HG02981 (cell line): ENCODE measurements around the gene HMX1.

Experiments used
- ATAC-seq: cut with Tn5 transposase; IDR thresholded peaks from one replicate; pipeline ENCODE4 v1.9.1; 2021; ENCODE audit warnings: mild to moderate bottlenecking, moderate library complexity; ENCODE audit not compliant: unreplicated experiment

Gene HMX1

DNA sequence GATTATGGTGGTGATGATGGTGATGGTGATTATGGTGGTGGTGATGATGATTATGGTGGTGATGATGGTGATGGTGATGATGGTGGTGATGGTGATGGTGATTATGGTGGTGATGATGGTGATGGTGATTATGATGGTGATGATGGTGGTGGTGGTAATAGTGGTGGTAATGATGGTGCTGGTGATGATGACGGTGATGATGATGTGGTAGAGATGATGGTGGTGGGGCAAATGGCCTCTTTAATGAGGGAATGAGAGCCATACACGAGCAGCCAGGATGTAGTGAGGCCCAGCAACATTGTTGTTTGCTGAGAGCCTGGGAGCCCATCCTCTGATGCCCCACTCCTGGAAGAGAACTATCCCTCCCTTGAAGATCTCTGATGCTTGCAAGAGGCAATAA is 29.0 kb downstream of the HMX1 start:
- no peak for ATAC-seq

- ATAC-seq = no peak
These were observed 29.9 kb downstream of the HMX1 start for GRCh38 chr4:8841678-8842268.

- ATAC-seq = no peak
These were observed 30.7 kb downstream of the HMX1 start for GRCh38 chr4:8840816-8841455.

- ATAC-seq = no peak
These were observed 31.4 kb downstream of the HMX1 start for GRCh38 chr4:8840006-8840793.

- ATAC-seq = no peak
These were observed 32.6 kb downstream of the HMX1 start for GRCh38 chr4:8838961-8839431.

DNA sequence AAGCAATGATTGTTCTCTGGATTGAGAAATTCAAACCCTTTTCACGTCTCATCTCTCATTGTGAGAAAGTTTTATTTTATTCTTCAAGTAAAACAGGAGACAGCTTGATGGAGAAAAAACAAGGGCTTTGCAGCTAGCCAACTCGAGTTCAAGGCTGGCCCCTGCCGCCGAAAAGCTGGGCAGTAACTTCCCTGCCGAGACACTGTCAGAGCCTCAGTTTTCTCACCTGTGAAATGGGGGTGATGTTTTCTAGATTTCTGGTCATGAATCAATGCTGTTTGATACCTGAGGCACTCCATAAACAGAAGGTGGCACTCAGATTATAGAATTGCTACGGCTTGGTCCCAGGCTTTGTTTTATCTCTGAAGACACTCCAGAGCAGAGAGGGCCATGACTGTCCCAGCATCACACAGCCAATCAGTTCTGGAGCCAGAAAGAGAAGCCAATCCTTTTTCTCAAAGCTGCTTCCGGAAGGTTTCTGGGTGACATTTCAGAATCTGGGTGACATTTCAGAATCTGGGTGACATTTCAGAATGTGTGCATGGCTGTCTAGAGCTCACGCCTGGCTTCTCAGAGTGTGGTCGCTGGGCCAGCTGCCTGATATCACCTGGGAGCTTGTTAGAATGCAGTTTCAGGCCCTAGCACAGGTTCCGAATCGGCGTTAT is 33.2 kb downstream of the HMX1 start:
- ATAC-seq = no peak

- ATAC-seq = no peak
These were observed 34.3 kb downstream of the HMX1 start for GRCh38 chr4:8837181-8837841.

- no peak for ATAC-seq
These were observed 34.9 kb downstream of the HMX1 start for GRCh38 chr4:8836664-8837171.

GRCh38 chr4:8835521-8836365 is 35.9 kb downstream of the HMX1 start:
- ATAC-seq = no peak

DNA sequence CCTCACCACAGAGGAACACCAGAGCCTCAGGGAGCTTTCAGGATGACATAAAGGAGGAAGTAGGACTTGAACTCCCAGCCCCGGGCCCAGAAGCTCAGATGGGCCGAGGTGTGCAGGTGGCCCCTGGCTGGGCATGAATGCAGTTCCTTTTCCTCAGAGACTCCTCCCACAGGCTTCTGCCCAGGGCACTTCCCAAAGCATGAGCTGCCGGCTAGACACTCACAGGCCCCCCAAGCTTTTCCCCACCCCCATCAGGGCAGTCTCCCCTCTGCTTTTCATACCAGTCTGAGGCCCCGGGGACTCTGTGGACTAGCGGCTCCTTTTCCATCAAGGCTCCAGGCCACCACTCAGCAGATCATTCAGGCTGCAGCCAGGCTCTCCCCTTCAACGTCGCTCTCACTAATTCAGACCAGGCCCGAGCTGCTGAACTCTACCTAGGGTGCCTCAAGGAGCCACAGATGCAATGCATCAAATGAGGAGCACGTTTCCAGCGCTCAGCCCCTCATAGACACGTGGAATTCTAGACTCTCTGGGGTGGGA is 36.9 kb downstream of the HMX1 start:
- no peak for ATAC-seq

- no peak for ATAC-seq
These were observed 39.3 kb downstream of the HMX1 start for GRCh38 chr4:8832113-8832915.

GRCh38 chr4:8831221-8832112 is 40.2 kb downstream of the HMX1 start:
- no peak for ATAC-seq

GRCh38 chr4:8830611-8831200 is 40.9 kb downstream of the HMX1 start:
- no peak for ATAC-seq

- ATAC-seq = no peak
These were observed 41.6 kb downstream of the HMX1 start for GRCh38 chr4:8830056-8830455.

DNA sequence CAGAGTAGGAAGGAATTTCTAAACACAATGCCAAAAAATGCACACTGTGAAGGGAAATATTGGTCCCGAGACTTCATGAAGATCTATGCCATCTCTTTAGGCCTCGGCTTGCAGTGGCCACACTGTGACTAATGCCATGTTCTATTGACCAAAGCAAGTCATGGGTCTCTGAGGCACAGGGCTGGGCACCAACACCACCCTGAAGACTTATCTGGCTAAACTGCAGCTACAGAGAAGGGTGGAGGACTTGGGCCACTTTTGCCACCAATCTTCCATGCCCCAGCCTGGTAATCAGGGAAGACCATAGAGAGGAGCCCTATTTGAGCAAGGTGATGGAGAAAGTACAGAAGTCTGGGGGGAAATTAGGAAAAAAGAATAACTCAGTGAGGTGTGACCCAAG is 42.1 kb downstream of the HMX1 start:
- ATAC-seq = no peak

- no peak for ATAC-seq
These were observed 42.8 kb downstream of the HMX1 start for GRCh38 chr4:8828869-8829268.

GRCh38 chr4:8821151-8821950 is 50.3 kb downstream of the HMX1 start:
- no peak for ATAC-seq
